ENCODE data around the gene ZNF784. TPM values are rescaled to one million over a fixed set of nuclear protein-coding genes. Genes with fewer than 3 reads are reported as not detected.
A peak's percentile ranks its signal among the peaks of the same experiment; 100 is the strongest.

ZNF784 gene
- total and polyA plus RNA-seq, 9 of the 15 experiments (the other 6 are each of a cell fraction or from before 2014, with no cell fraction given), result 0.14 to 6.1 (median 2.1) TPM

GRCh38 chr19:55606471-55606787 lies 17.9 kb downstream of the ZNF784 start:
- Histone ChIP-seq H3K4me2 (ENCODE audit: insufficient read depth, low read length) (peak overlapping the region; percentile 97), H3K9me1 (ENCODE audit: control insufficient read depth, insufficient read depth, low read length) (no peaks in the 10 kb centered on the region), H4K20me1 (replicated peaks; ENCODE audit: control insufficient read depth, insufficient read depth, low read length) (no peaks in the 10 kb centered on the region), H3K9me3 (replicated peaks; ENCODE audit: control insufficient read depth, insufficient read depth, low read depth, low read length) (0 out of 2 replicates have a peak, but pooled peaks cover 2% of the 10 kb centered on the region), H3K27me3 (ENCODE audit: control insufficient read depth in 2 of 2, insufficient read depth in 2 of 2, low read length in 2 of 2) (no peaks in the 10 kb centered on the region), H3K4me3 (peak overlapping the region; percentile 84), H3K9ac (ENCODE audit: insufficient read depth in 1 of 2, low read depth in 2 of 2, low read length in 2 of 2) (peak overlapping the region; percentile 65 to 89), H3K4me1 (replicated peaks in 1 of 2; ENCODE audit: control insufficient read depth in 2 of 2, insufficient read depth in 2 of 2, low read length in 2 of 2) (peaks cover 19 to 38% of the 10 kb centered on the region in 2 experiments), H2AFZ (ENCODE audit: low read depth, low read length) (peak overlapping the region; percentile 68), H3K36me3 (ENCODE audit: control insufficient read depth, insufficient read depth, low read length) (peaks cover 16% of the 10 kb centered on the region; the same call in 2 of the 3 replicates), H3K79me2 (ENCODE audit: control insufficient read depth, insufficient read depth, low read length) (peaks cover 20% of the 10 kb centered on the region), H3K27ac (ENCODE audit: extremely low read depth, low read depth, low read length) (peak overlapping the region; percentile 87)
- ATAC-seq, result no peak
- DNase-seq (ENCODE audit: extremely low read depth in 1 of 4, low spot score in 3 of 4), result no peak
- no peak for FAIRE-seq
- in situ Hi-C loops (cut with MboI) (no loop called here), intact Hi-C loops (cut with micrococcal nuclease) (loop anchor here (1.0 kb wide), 1 partner anchor 89 kb away; no protein-coding TSS in a partner anchor)
- ChIA-PET CTCF (ENCODE audit: low intra/inter-chr PET ratio) (interaction anchor here (0.6 to 2.5 kb wide), 4 partner anchors 25 to 94 kb away, joined by 3 to 23 read pairs (median 4); no protein-coding TSS in a partner anchor), POLR2A (interaction anchor here (0.8 to 2.2 kb wide), 9 partner anchors 12 to 144 kb away, joined by 3 to 18 read pairs (median 3); partner anchors contain the start of genes U2AF2 and ZNF784)
- WGBS (ENCODE audit: insufficient coverage, low coverage, missing lambda C conversion rate), result 20% methylated on average over 12 of the region's 12 CpGs
- no TSS peak for BruUV-seq (replicated peaks)
- TF ChIP-seq ZC3H8 (IDR thresholded peaks at IDR 0.05) (no peak), TRIM25 (IDR thresholded peaks at IDR 0.05; ENCODE audit: borderline replicate concordance) (no peak), ZNF197 (CRISPR knock-in tag; IDR thresholded peaks at IDR 0.05; ENCODE audit: low read depth) (no peak), E2F5 (CRISPR knock-in tag; IDR thresholded peaks at IDR 0.05) (0 out of 2 replicates have a peak, but pooled peaks have one; percentile 28), ARID2 (IDR thresholded peaks at IDR 0.05) (no peak; the same call in 1 of the 2 replicates), U2AF1 (optimal IDR thresholded peaks at IDR 0.05; ENCODE audit: low read depth, low read length) (no peak), CC2D1A (IDR thresholded peaks at IDR 0.05) (0 out of 2 replicates have a peak, but pooled peaks have one; percentile 5), BCOR (IDR thresholded peaks at IDR 0.05) (0 out of 2 replicates have a peak, but pooled peaks have one; percentile 1), MITF (IDR thresholded peaks at IDR 0.05) (no peak), RAD21 (CRISPR knock-in tag; conservative IDR thresholded peaks at IDR 0.05 in 1 of 2, IDR thresholded peaks at IDR 0.05 in 1 of 2) (no peak), ARHGAP35 (IDR thresholded peaks at IDR 0.05; ENCODE audit: partially characterized antibody) (peak; percentile 36), MEF2D (tag; conservative IDR thresholded peaks at IDR 0.05; ENCODE audit: low read depth) (no peak), NCOA1 (IDR thresholded peaks at IDR 0.05; ENCODE audit: low read depth) (no peak), RB1 (IDR thresholded peaks at IDR 0.05; ENCODE audit: low read depth) (no peak), ZNF239 (CRISPR knock-in tag; IDR thresholded peaks at IDR 0.05) (no peak)
- TF ChIP-seq, protein P1, sequence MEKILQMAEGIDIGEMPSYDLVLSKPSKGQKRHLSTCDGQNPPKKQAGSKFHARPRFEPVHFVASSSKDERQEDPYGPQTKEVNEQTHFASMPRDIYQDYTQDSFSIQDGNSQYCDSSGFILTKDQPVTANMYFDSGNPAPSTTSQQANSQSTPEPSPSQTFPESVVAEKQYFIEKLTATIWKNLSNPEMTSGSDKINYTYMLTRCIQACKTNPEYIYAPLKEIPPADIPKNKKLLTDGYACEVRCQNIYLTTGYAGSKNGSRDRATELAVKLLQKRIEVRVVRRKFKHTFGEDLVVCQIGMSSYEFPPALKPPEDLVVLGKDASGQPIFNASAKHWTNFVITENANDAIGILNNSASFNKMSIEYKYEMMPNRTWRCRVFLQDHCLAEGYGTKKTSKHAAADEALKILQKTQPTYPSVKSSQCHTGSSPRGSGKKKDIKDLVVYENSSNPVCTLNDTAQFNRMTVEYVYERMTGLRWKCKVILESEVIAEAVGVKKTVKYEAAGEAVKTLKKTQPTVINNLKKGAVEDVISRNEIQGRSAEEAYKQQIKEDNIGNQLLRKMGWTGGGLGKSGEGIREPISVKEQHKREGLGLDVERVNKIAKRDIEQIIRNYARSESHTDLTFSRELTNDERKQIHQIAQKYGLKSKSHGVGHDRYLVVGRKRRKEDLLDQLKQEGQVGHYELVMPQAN (IDR thresholded peaks at IDR 0.05; ENCODE audit: borderline replicate concordance), result 0 out of 2 replicates have a peak, but pooled peaks have one; percentile 6
- TF ChIP-seq, protein P2, sequence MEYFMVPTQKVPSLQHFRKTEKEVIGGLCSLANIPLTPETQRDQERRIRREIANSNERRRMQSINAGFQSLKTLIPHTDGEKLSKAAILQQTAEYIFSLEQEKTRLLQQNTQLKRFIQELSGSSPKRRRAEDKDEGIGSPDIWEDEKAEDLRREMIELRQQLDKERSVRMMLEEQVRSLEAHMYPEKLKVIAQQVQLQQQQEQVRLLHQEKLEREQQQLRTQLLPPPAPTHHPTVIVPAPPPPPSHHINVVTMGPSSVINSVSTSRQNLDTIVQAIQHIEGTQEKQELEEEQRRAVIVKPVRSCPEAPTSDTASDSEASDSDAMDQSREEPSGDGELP (CRISPR knock-in tag; IDR thresholded peaks at IDR 0.05; ENCODE audit: borderline replicate concordance), result no peak

Data from K562 (cell line).